Astrocyte (in vitro differentiated cells and primary cell): ENCODE data around the gene ZC3H18.

ENCODE experiments used
- CTCF ChIP-seq: IDR thresholded peaks from 2 replicates; pipeline ENCODE4 v1.5.1; 2011; ENCODE audit warnings: low read depth, mild to moderate bottlenecking, inconsistent platforms, low read length, moderate library complexity; ENCODE audit not compliant: insufficient read depth
- EZH2 ChIP-seq: IDR thresholded peaks from 2 replicates; pipeline ENCODE4 v1.6.1; 2012; ENCODE audit warnings: mild to moderate bottlenecking, low read length, inconsistent platforms; ENCODE audit not compliant: insufficient read depth

- TF ChIP-seq CTCF (no peak), EZH2 (no peak)
These were observed 39.4 kb upstream of the ZC3H18 start for GRCh38 chr16:88530858-88531203.
